ENCODE measurements around the gene PLA2G4B. TPM values are rescaled to one million over a fixed set of nuclear protein-coding genes. Genes with fewer than 3 reads are reported as not detected.

PLA2G4B gene
- total RNA-seq, 3 donors from 2014 or later (not counting 1 experiment from before 2014, with no cell fraction given): 15.2 to 17.5 (median 17.4) TPM

- 84% methylated on average over 11 of the region's 12 CpGs for WGBS (ENCODE audit: insufficient coverage)
- peaks cover 6 to 16% of the 10 kb centered on the region in 2 donors for H3K4me1 Mint-ChIP-seq
- no peak for ATAC-seq
- Histone ChIP-seq H3K4me3 (ENCODE audit: low read length) (no peak overlapping the region), H3K36me3 (ENCODE audit: control insufficient read depth, insufficient read depth, low read length) (no peaks in the 10 kb centered on the region), H3K27ac (ENCODE audit: low read length) (no peak overlapping the region), H3K9me3 (ENCODE audit: control insufficient read depth, insufficient read depth, low read length) (no peaks in the 10 kb centered on the region), H3K27me3 (ENCODE audit: control insufficient read depth, insufficient read depth, low read length) (no peaks in the 10 kb centered on the region), H3K4me1 (ENCODE audit: control insufficient read depth, insufficient read depth, low read length) (peaks cover 6% of the 10 kb centered on the region)
- TF ChIP-seq, protein P1, sequence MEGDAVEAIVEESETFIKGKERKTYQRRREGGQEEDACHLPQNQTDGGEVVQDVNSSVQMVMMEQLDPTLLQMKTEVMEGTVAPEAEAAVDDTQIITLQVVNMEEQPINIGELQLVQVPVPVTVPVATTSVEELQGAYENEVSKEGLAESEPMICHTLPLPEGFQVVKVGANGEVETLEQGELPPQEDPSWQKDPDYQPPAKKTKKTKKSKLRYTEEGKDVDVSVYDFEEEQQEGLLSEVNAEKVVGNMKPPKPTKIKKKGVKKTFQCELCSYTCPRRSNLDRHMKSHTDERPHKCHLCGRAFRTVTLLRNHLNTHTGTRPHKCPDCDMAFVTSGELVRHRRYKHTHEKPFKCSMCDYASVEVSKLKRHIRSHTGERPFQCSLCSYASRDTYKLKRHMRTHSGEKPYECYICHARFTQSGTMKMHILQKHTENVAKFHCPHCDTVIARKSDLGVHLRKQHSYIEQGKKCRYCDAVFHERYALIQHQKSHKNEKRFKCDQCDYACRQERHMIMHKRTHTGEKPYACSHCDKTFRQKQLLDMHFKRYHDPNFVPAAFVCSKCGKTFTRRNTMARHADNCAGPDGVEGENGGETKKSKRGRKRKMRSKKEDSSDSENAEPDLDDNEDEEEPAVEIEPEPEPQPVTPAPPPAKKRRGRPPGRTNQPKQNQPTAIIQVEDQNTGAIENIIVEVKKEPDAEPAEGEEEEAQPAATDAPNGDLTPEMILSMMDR (IDR thresholded peaks at IDR 0.05): no peak
- H3K9me3 Mint-ChIP-seq: no peaks in the 10 kb centered on the region
- intact Hi-C loops (cut with micrococcal nuclease): no loop called here
- no peak overlapping the region for H3K27ac Mint-ChIP-seq
- H3K36me3 Mint-ChIP-seq: no peaks in the 10 kb centered on the region
- no peak overlapping the region for H3K4me3 Mint-ChIP-seq
- H3K27me3 Mint-ChIP-seq (ENCODE audit: low read depth in 2 of 2): peaks cover 10 to 13% of the 10 kb centered on the region in 2 donors
- no peak for DNase-seq
Measured at GRCh38 chr15:41876689-41877088, 38.0 kb downstream of the PLA2G4B start.

DNA sequence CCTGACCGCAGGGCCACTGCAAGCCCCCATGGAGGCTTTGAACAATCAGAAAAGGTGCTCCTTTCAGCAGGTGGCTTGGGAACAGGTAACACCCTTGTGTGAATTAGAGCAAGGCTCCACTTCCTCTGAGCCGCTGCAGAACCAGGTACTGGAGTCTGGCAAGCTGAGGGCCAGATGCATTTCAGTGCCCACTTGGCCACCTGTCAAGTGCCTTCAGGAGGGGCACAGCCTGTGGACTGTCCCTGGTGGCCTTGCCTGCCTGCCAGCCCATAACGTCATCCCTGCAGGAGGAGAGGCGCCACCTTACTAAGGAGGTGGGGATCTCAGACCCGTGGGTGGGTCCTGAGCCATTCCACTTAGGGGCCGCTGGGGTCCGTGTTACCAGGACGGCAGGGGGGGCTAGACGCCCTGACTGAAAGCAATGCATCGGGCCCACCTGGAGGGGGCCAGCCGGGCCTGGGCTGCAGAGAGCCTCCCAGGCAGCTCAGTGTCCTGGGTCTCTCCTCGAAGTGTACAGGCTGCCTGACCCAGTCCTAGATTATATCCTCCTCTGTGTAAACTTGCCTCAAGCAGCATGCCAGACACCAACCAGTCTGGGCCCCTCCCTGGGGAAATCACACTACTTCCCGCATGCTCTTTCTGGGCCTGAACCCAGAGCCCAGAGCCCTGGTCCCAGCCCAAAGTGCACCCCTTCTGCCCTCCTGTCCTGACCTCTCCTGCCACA, 39.1 kb downstream of the PLA2G4B start:
- Histone ChIP-seq H3K36me3 (ENCODE audit: control insufficient read depth, insufficient read depth, low read length) (no peaks in the 10 kb centered on the region), H3K9me3 (ENCODE audit: control insufficient read depth, insufficient read depth, low read length) (no peaks in the 10 kb centered on the region), H3K27ac (ENCODE audit: low read length) (no peak overlapping the region), H3K27me3 (ENCODE audit: control insufficient read depth, insufficient read depth, low read length) (no peaks in the 10 kb centered on the region), H3K4me3 (ENCODE audit: low read length) (no peak overlapping the region), H3K4me1 (ENCODE audit: control insufficient read depth, insufficient read depth, low read length) (peaks cover 12% of the 10 kb centered on the region)
- peaks cover 6 to 16% of the 10 kb centered on the region in 2 donors for H3K4me1 Mint-ChIP-seq
- no peaks in the 10 kb centered on the region for H3K36me3 Mint-ChIP-seq
- intact Hi-C loops (cut with micrococcal nuclease): no loop called here
- TF ChIP-seq, protein P1 (IDR thresholded peaks at IDR 0.05): no peak
- ATAC-seq: no peak
- peaks cover 10 to 13% of the 10 kb centered on the region in 2 donors for H3K27me3 Mint-ChIP-seq (ENCODE audit: low read depth in 2 of 2)
- WGBS (ENCODE audit: insufficient coverage): 85% methylated on average over 13 of the region's 13 CpGs
- no peak overlapping the region for H3K4me3 Mint-ChIP-seq
- no peak for DNase-seq
- no peak overlapping the region for H3K27ac Mint-ChIP-seq
- H3K9me3 Mint-ChIP-seq: no peaks in the 10 kb centered on the region

GRCh38 chr15:41878355-41878699, 39.7 kb downstream of the PLA2G4B start:
- Mint-ChIP-seq H3K9me3 (no peaks in the 10 kb centered on the region), H3K27me3 (ENCODE audit: low read depth in 2 of 2) (peaks cover 10 to 13% of the 10 kb centered on the region in 2 donors), H3K4me1 (peaks cover 6 to 16% of the 10 kb centered on the region in 2 donors), H3K27ac (no peak overlapping the region), H3K36me3 (no peaks in the 10 kb centered on the region), H3K4me3 (no peak overlapping the region)
- DNase-seq (no peak), ATAC-seq (no peak)
- TF ChIP-seq, protein P1 (IDR thresholded peaks at IDR 0.05): no peak
- no peaks in the 10 kb centered on the region for H3K36me3 ChIP-seq (ENCODE audit: control insufficient read depth, insufficient read depth, low read length)
- 94% methylated on average over 10 of the region's 10 CpGs for WGBS (ENCODE audit: insufficient coverage)
- peaks cover 12% of the 10 kb centered on the region for H3K4me1 ChIP-seq (ENCODE audit: control insufficient read depth, insufficient read depth, low read length)
- H3K27me3 ChIP-seq (ENCODE audit: control insufficient read depth, insufficient read depth, low read length): no peaks in the 10 kb centered on the region
- intact Hi-C loops (cut with micrococcal nuclease): no loop called here
- no peak overlapping the region for H3K27ac ChIP-seq (ENCODE audit: low read length)
- no peaks in the 10 kb centered on the region for H3K9me3 ChIP-seq (ENCODE audit: control insufficient read depth, insufficient read depth, low read length)
- no peak overlapping the region for H3K4me3 ChIP-seq (ENCODE audit: low read length)
